Neural cell (in vitro differentiated cells): ENCODE data around the gene TEAD4. TPM values are rescaled to one million over a fixed set of nuclear protein-coding genes. Genes with fewer than 3 reads are reported as not detected.

Experiments used
- H2AFZ ChIP-seq: fragments of 200-600, 300-800 bp; sonication (generic), shearing (Covaris generic); 2 replicates; pipeline ENCODE4 v1.6.0; 2014; ENCODE audit warnings: low read depth, mild to moderate bottlenecking, antibody characterized with exemption, low read length, moderate library complexity
- H3F3A ChIP-seq: fragments of 200-600 bp; shearing (Covaris generic); 2 replicates; pipeline ENCODE4 v1.6.1; 2016; ENCODE audit warnings: mild to moderate bottlenecking, moderate library complexity, mixed read lengths, antibody characterized with exemption, low read length; ENCODE audit not compliant: insufficient read depth, poor library complexity, severe bottlenecking
- H3K27ac ChIP-seq: fragments of 200-600, 300-800 bp; sonication (generic), shearing (Covaris generic); 2 replicates; pipeline ENCODE4 v1.5.1; 2014; ENCODE audit warnings: mild to moderate bottlenecking, low read length, moderate library complexity
- H3K27me3 ChIP-seq: fragments of 300-800, 200-600 bp; sonication (generic), shearing (Covaris generic); 2 replicates; pipeline ENCODE4 v1.6.0; 2014; ENCODE audit warnings: mild to moderate bottlenecking, low read depth, low read length, moderate library complexity; ENCODE audit not compliant: insufficient read depth
- H3K36me3 ChIP-seq: fragments of 300-800, 200-600 bp; sonication (generic), shearing (Covaris generic); 2 replicates; pipeline ENCODE4 v1.5.1; 2014; ENCODE audit warnings: mild to moderate bottlenecking, antibody characterized with exemption, low read length, moderate library complexity; ENCODE audit not compliant: insufficient read depth
- H3K4me2 ChIP-seq: fragments of 300-800, 200-600 bp; sonication (generic), shearing (Covaris generic); 2 replicates; pipeline ENCODE4 v1.6.0; 2014; ENCODE audit warnings: mild to moderate bottlenecking, low read length
- H3K4me3 ChIP-seq: fragments of 300-800, 200-600 bp; sonication (generic), shearing (Covaris generic); 2 replicates; pipeline ENCODE4 v1.5.1; 2014; ENCODE audit warnings: mild to moderate bottlenecking, low read length, moderate library complexity
- H3K79me2 ChIP-seq: fragments of 200-600 bp; shearing (Covaris generic); replicated peaks from 2 replicates; pipeline ENCODE4 v1.6.0; 2014; ENCODE audit warnings: mild to moderate bottlenecking, low read length, moderate library complexity; ENCODE audit not compliant: insufficient read depth
- H3K9ac ChIP-seq: fragments of 300-800, 200-600 bp; sonication (generic), shearing (Covaris generic); 2 replicates; pipeline ENCODE4 v1.6.1; 2016; ENCODE audit warnings: mild to moderate bottlenecking, low read length, mixed read lengths
- H3K9me2 ChIP-seq: fragments of 200-600 bp; shearing (Covaris generic); 2 replicates; pipeline ENCODE4 v1.6.1; 2016; ENCODE audit warnings: mild to moderate bottlenecking, low read length, mixed read lengths; ENCODE audit not compliant: insufficient read depth
- H3K9me3 ChIP-seq: fragments of 200-600, 300-800 bp; sonication (generic), shearing (Covaris generic); 2 replicates; pipeline ENCODE4 v1.6.1; 2016; ENCODE audit warnings: mild to moderate bottlenecking, mixed run types, low read length, moderate library complexity, mixed read lengths
- H4K20me1 ChIP-seq: fragments of 200-600 bp; shearing (Covaris generic); 2 replicates; pipeline ENCODE4 v1.6.1; 2016; ENCODE audit warnings: mild to moderate bottlenecking, mixed run types; ENCODE audit not compliant: insufficient read depth
- EP300 ChIP-seq: fragments of 450-650 bp; conservative IDR thresholded peaks from 2 replicates; pipeline ENCODE4 v1.6.1; 2014; ENCODE audit warnings: antibody characterized with exemption, mild to moderate bottlenecking, moderate library complexity; ENCODE audit not compliant: poor library complexity, severe bottlenecking
- EZH2 ChIP-seq: fragments of 200-600, 300-800 bp; shearing (Covaris generic), sonication (generic); IDR thresholded peaks from 2 replicates; pipeline ENCODE4 v1.6.1; 2014; ENCODE audit warnings: antibody characterized with exemption, low read length, borderline replicate concordance, mild to moderate bottlenecking; ENCODE audit not compliant: insufficient read depth, poor library complexity, severe bottlenecking
- MXI1 ChIP-seq: fragments of 450-650 bp; conservative IDR thresholded peaks from 2 replicates; pipeline ENCODE4 v1.6.1; 2014; ENCODE audit warnings: antibody characterized with exemption, mild to moderate bottlenecking; ENCODE audit not compliant: poor library complexity, severe bottlenecking
- POLR2AphosphoS5 ChIP-seq: IDR thresholded peaks from 2 replicates; pipeline ENCODE4 v1.6.1; 2012
- RAD21 ChIP-seq: fragments of 450-650 bp; conservative IDR thresholded peaks from 2 replicates; pipeline ENCODE4 v1.6.1; 2014; ENCODE audit warnings: antibody characterized with exemption, mild to moderate bottlenecking, moderate library complexity
- SMC3 ChIP-seq: fragments of 450-650 bp; conservative IDR thresholded peaks from 2 replicates; pipeline ENCODE4 v1.6.1; 2014; ENCODE audit warnings: antibody characterized with exemption, mild to moderate bottlenecking, moderate library complexity; ENCODE audit not compliant: poor library complexity
- TAF1 ChIP-seq: IDR thresholded peaks from 2 replicates; pipeline ENCODE4 v1.6.1; 2012; ENCODE audit warnings: low read depth
- polyA plus RNA-seq: library from polyadenylated mRNA; depleted of rRNA; stranded (reverse); fragments of >200 nt; gene quantifications from 2 replicates; pipeline ENCODE4 v1.2.3, GENCODE V29; 2014
- TF ChIP-seq, protein P1 (sequence below): IDR thresholded peaks from 2 replicates; pipeline ENCODE4 v1.6.1; 2012; ENCODE audit warnings: borderline replicate concordance
- TF ChIP-seq, protein P2 (sequence below): fragments of 450-650 bp; IDR thresholded peaks from 2 replicates; pipeline ENCODE4 v1.5.1; 2014; ENCODE audit warnings: antibody characterized with exemption, mild to moderate bottlenecking, moderate library complexity; ENCODE audit not compliant: poor library complexity, severe bottlenecking

Gene TEAD4
- polyA plus RNA-seq, 1 donor from 2014 or later: 1.6 TPM

DNA sequence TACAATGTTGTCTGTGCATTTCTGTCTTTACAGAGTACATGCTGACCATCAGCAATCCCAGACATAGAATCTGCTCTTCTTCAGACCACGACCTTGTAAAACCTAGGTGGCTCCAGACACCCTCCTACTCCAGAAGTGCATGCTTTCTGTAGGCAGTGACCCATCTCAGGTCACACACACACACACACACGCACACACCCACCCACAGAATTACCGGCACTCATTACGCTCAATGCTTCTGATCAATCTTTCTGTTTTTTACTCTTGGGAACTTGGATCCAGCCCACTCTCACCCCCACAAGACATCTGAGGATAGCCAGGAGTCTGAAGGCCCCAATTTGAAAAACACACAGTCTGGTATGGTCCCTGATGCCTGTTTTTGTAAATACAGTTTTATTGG is 110.5 kb downstream of the TEAD4 start:
- no peaks in the 10 kb centered on the region for H3K36me3 ChIP-seq
- H2AFZ ChIP-seq: no peak overlapping the region
- no peaks in the 10 kb centered on the region for H3F3A ChIP-seq
- no peaks in the 10 kb centered on the region for H4K20me1 ChIP-seq
- TF ChIP-seq, protein P1, sequence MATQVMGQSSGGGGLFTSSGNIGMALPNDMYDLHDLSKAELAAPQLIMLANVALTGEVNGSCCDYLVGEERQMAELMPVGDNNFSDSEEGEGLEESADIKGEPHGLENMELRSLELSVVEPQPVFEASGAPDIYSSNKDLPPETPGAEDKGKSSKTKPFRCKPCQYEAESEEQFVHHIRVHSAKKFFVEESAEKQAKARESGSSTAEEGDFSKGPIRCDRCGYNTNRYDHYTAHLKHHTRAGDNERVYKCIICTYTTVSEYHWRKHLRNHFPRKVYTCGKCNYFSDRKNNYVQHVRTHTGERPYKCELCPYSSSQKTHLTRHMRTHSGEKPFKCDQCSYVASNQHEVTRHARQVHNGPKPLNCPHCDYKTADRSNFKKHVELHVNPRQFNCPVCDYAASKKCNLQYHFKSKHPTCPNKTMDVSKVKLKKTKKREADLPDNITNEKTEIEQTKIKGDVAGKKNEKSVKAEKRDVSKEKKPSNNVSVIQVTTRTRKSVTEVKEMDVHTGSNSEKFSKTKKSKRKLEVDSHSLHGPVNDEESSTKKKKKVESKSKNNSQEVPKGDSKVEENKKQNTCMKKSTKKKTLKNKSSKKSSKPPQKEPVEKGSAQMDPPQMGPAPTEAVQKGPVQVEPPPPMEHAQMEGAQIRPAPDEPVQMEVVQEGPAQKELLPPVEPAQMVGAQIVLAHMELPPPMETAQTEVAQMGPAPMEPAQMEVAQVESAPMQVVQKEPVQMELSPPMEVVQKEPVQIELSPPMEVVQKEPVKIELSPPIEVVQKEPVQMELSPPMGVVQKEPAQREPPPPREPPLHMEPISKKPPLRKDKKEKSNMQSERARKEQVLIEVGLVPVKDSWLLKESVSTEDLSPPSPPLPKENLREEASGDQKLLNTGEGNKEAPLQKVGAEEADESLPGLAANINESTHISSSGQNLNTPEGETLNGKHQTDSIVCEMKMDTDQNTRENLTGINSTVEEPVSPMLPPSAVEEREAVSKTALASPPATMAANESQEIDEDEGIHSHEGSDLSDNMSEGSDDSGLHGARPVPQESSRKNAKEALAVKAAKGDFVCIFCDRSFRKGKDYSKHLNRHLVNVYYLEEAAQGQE: no peak
- TF ChIP-seq EZH2 (no peak), TAF1 (no peak), SMC3 (no peak)
- no peaks in the 10 kb centered on the region for H3K9me3 ChIP-seq
- no peak overlapping the region for H3K4me2 ChIP-seq
- no peaks in the 10 kb centered on the region for H3K79me2 ChIP-seq
- H3K9ac ChIP-seq: no peak overlapping the region
- H3K27ac ChIP-seq: no peak overlapping the region
- no peak overlapping the region for H3K4me3 ChIP-seq
- H3K27me3 ChIP-seq: no peaks in the 10 kb centered on the region
- H3K9me2 ChIP-seq: no peaks in the 10 kb centered on the region

DNA sequence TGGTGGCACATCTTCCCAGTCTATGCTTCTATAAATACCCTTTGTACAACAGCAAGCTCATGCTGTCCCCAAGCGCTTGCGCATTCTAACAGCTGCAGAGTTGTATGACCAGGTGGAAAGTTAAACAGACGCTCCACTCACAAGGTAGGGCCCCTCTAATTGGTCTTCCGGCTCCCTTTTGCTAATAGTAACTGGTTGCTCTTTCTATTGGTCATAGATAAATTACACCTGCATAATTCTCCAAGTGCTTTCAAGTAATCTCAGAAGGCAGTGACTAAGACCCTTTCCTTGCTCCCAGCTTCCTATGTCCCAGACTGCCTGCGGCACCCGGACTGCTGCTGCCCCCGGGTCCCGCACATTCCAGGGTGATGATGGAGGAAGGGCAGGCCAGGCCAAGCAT is 111.9 kb downstream of the TEAD4 start:
- no peak for TF ChIP-seq EZH2
- Histone ChIP-seq H3K36me3 (no peaks in the 10 kb centered on the region), H3K4me3 (no peak overlapping the region), H3K27me3 (no peaks in the 10 kb centered on the region), H3K27ac (no peak overlapping the region), H3K9me2 (no peaks in the 10 kb centered on the region), H3K9me3 (no peaks in the 10 kb centered on the region), H2AFZ (no peak overlapping the region), H3F3A (no peaks in the 10 kb centered on the region), H3K4me2 (no peak overlapping the region), H3K9ac (no peak overlapping the region), H4K20me1 (no peaks in the 10 kb centered on the region), H3K79me2 (no peaks in the 10 kb centered on the region)

DNA sequence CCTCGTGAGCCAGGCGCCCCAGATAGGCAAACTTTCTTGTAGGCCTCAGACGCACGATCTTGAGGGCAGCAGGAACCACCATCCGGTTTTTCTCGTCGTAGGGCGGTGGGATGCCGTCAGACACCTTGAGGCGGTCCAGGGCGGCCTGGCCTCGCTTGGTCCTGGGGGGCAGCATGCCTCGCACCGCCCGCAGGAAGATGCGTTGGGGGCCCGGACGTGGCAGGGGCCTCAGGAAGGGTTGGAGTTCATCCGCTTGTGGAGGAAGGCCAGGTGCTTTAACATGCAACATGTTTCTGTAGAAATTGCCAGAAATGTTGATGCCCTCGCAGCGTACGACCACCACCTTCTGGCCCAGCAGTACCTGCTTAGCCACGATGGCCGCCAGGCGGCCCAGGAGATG is 112.5 kb downstream of the TEAD4 start:
- Histone ChIP-seq H3K9ac (no peak overlapping the region), H4K20me1 (no peaks in the 10 kb centered on the region)

More for the DNA sequence above, 112.5 kb downstream of the TEAD4 start:
- no peaks in the 10 kb centered on the region for H3K9me2 ChIP-seq
- no peaks in the 10 kb centered on the region for H3K27me3 ChIP-seq
- H3K27ac ChIP-seq: no peak overlapping the region
- H3K4me3 ChIP-seq: no peak overlapping the region
- TF ChIP-seq RAD21 (no peak), TAF1 (no peak), POLR2AphosphoS5 (no peak), SMC3 (no peak), EZH2 (no peak), EP300 (no peak), MXI1 (no peak)
- TF ChIP-seq, protein P1: no peak
- TF ChIP-seq, protein P2, sequence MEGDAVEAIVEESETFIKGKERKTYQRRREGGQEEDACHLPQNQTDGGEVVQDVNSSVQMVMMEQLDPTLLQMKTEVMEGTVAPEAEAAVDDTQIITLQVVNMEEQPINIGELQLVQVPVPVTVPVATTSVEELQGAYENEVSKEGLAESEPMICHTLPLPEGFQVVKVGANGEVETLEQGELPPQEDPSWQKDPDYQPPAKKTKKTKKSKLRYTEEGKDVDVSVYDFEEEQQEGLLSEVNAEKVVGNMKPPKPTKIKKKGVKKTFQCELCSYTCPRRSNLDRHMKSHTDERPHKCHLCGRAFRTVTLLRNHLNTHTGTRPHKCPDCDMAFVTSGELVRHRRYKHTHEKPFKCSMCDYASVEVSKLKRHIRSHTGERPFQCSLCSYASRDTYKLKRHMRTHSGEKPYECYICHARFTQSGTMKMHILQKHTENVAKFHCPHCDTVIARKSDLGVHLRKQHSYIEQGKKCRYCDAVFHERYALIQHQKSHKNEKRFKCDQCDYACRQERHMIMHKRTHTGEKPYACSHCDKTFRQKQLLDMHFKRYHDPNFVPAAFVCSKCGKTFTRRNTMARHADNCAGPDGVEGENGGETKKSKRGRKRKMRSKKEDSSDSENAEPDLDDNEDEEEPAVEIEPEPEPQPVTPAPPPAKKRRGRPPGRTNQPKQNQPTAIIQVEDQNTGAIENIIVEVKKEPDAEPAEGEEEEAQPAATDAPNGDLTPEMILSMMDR: no peak
- no peaks in the 10 kb centered on the region for H3K9me3 ChIP-seq
- H3K4me2 ChIP-seq: no peak overlapping the region
- no peaks in the 10 kb centered on the region for H3F3A ChIP-seq
- no peaks in the 10 kb centered on the region for H3K36me3 ChIP-seq
- no peak overlapping the region for H2AFZ ChIP-seq
- no peaks in the 10 kb centered on the region for H3K79me2 ChIP-seq
